Measurements from ENCODE around the gene PAPSS1.
"Not testable (repeated sequence)": the region's sequence is repeated elsewhere in the genome, so short reads cannot be mapped to it uniquely, and the experiment has no call there.

The PAPSS1 gene

GRCh38 chr4:107737450-107737849, 17.4 kb upstream of the PAPSS1 start:
- ATAC-seq: no peak
- peaks cover 17% of the 10 kb centered on the region for H3K27me3 Mint-ChIP-seq
- H3K4me3 Mint-ChIP-seq: no peak overlapping the region
- no peak overlapping the region for H3K27ac Mint-ChIP-seq
- H3K9me3 Mint-ChIP-seq: peaks cover 3% of the 10 kb centered on the region
- H3K36me3 Mint-ChIP-seq: no peaks in the 10 kb centered on the region
- H3K4me1 Mint-ChIP-seq: no peaks in the 10 kb centered on the region

- H3K36me3 Mint-ChIP-seq: no peaks in the 10 kb centered on the region
- no peaks in the 10 kb centered on the region for H3K4me1 Mint-ChIP-seq
- ATAC-seq: peak; percentile 61
- peaks cover 17% of the 10 kb centered on the region for H3K27me3 Mint-ChIP-seq
- no peak overlapping the region for H3K4me3 Mint-ChIP-seq
- no peak overlapping the region for H3K27ac Mint-ChIP-seq
- H3K9me3 Mint-ChIP-seq: no peaks in the 10 kb centered on the region
Measured at GRCh38 chr4:107736924-107737448, 17.0 kb upstream of the PAPSS1 start.

- Mint-ChIP-seq H3K4me3 (no peak overlapping the region), H3K4me1 (no peaks in the 10 kb centered on the region)
- ATAC-seq: no peak
Measured at GRCh38 chr4:107736037-107736436, 16.0 kb upstream of the PAPSS1 start.

GRCh38 chr4:107734120-107734519, 14.1 kb upstream of the PAPSS1 start:
- H3K4me3 Mint-ChIP-seq: no peak overlapping the region
- H3K4me1 Mint-ChIP-seq: no peaks in the 10 kb centered on the region
- no peak overlapping the region for H3K27ac Mint-ChIP-seq
- H3K36me3 Mint-ChIP-seq: no peaks in the 10 kb centered on the region
- H3K9me3 Mint-ChIP-seq: no peaks in the 10 kb centered on the region
- H3K27me3 Mint-ChIP-seq: peaks cover 17% of the 10 kb centered on the region
- ATAC-seq: peak; percentile 36

More at GRCh38 chr4:107736037-107736436, 16.0 kb upstream of the PAPSS1 start:
- no peak overlapping the region for H3K27ac Mint-ChIP-seq
- no peaks in the 10 kb centered on the region for H3K36me3 Mint-ChIP-seq
- H3K27me3 Mint-ChIP-seq: peaks cover 17% of the 10 kb centered on the region
- no peaks in the 10 kb centered on the region for H3K9me3 Mint-ChIP-seq

GRCh38 chr4:107733431-107733925, 13.4 kb upstream of the PAPSS1 start:
- Mint-ChIP-seq H3K9me3 (no peaks in the 10 kb centered on the region), H3K27ac (no peak overlapping the region), H3K4me3 (no peak overlapping the region), H3K27me3 (peaks cover 21% of the 10 kb centered on the region), H3K4me1 (no peaks in the 10 kb centered on the region), H3K36me3 (no peaks in the 10 kb centered on the region)
- no peak for ATAC-seq

- H3K36me3 Mint-ChIP-seq, H3K4me3 Mint-ChIP-seq, H3K4me1 Mint-ChIP-seq, H3K27ac Mint-ChIP-seq, ATAC-seq, H3K9me3 Mint-ChIP-seq: not testable (repeated sequence)
- H3K27me3 Mint-ChIP-seq: peaks cover 16% of the 10 kb centered on the region
Measured at GRCh38 chr4:107729050-107729449, 9.0 kb upstream of the PAPSS1 start.

GRCh38 chr4:107726131-107726925, 6.3 kb upstream of the PAPSS1 start:
- not testable (repeated sequence) for H3K4me3 Mint-ChIP-seq, H3K27ac Mint-ChIP-seq, H3K36me3 Mint-ChIP-seq, H3K4me1 Mint-ChIP-seq, H3K9me3 Mint-ChIP-seq, ATAC-seq
- peaks cover 11% of the 10 kb centered on the region for H3K27me3 Mint-ChIP-seq

GRCh38 chr4:107725281-107725859, 5.3 kb upstream of the PAPSS1 start:
- ATAC-seq: no peak
- Mint-ChIP-seq H3K27me3 (peaks cover 11% of the 10 kb centered on the region), H3K4me3 (no peak overlapping the region), H3K36me3 (no peaks in the 10 kb centered on the region), H3K27ac (no peak overlapping the region), H3K9me3 (no peaks in the 10 kb centered on the region), H3K4me1 (peaks cover 10% of the 10 kb centered on the region)

GRCh38 chr4:107723331-107723730, 3.3 kb upstream of the PAPSS1 start:
- H3K27me3 Mint-ChIP-seq, H3K4me3 Mint-ChIP-seq, ATAC-seq, H3K27ac Mint-ChIP-seq, H3K36me3 Mint-ChIP-seq, H3K9me3 Mint-ChIP-seq: not testable (repeated sequence)
- H3K4me1 Mint-ChIP-seq: peaks cover 22% of the 10 kb centered on the region

- H3K4me1 Mint-ChIP-seq: peaks cover 38% of the 10 kb centered on the region
- H3K27ac Mint-ChIP-seq: peak overlapping the region; percentile 83
- H3K4me3 Mint-ChIP-seq: peak overlapping the region; percentile 94
- H3K36me3 Mint-ChIP-seq: peaks cover 12% of the 10 kb centered on the region
- no peak for ATAC-seq
- H3K27me3 Mint-ChIP-seq: no peaks in the 10 kb centered on the region
- H3K9me3 Mint-ChIP-seq: no peaks in the 10 kb centered on the region
Measured at GRCh38 chr4:107721436-107722100, 1.5 kb upstream of the PAPSS1 start.

GRCh38 chr4:107719207-107719921, 670 bp downstream of the PAPSS1 start:
- H3K27me3 Mint-ChIP-seq: no peaks in the 10 kb centered on the region
- H3K4me1 Mint-ChIP-seq: peaks cover 47% of the 10 kb centered on the region
- no peak for ATAC-seq
- H3K27ac Mint-ChIP-seq: peak overlapping the region; percentile 83
- H3K4me3 Mint-ChIP-seq: peak overlapping the region; percentile 94
- peaks cover 22% of the 10 kb centered on the region for H3K36me3 Mint-ChIP-seq
- H3K9me3 Mint-ChIP-seq: no peaks in the 10 kb centered on the region

GRCh38 chr4:107718351-107718965, 1.6 kb downstream of the PAPSS1 start:
- H3K9me3 Mint-ChIP-seq: no peaks in the 10 kb centered on the region
- ATAC-seq: no peak
- no peaks in the 10 kb centered on the region for H3K27me3 Mint-ChIP-seq
- H3K4me3 Mint-ChIP-seq: peak overlapping the region; percentile 94
- H3K36me3 Mint-ChIP-seq: peaks cover 29% of the 10 kb centered on the region
- peaks cover 53% of the 10 kb centered on the region for H3K4me1 Mint-ChIP-seq
- peak overlapping the region; percentile 83 for H3K27ac Mint-ChIP-seq

- Mint-ChIP-seq H3K36me3 (peaks cover 37% of the 10 kb centered on the region), H3K9me3 (no peaks in the 10 kb centered on the region), H3K4me3 (no peak overlapping the region), H3K27me3 (no peaks in the 10 kb centered on the region), H3K27ac (no peak overlapping the region), H3K4me1 (peaks cover 58% of the 10 kb centered on the region)
- ATAC-seq: no peak
Measured at GRCh38 chr4:107714256-107714655, 5.8 kb downstream of the PAPSS1 start.

GRCh38 chr4:107712236-107712635, 7.8 kb downstream of the PAPSS1 start:
- Mint-ChIP-seq H3K4me1 (peaks cover 38% of the 10 kb centered on the region), H3K27me3 (no peaks in the 10 kb centered on the region)

More at GRCh38 chr4:107712236-107712635, 7.8 kb downstream of the PAPSS1 start:
- ATAC-seq: no peak
- H3K27ac Mint-ChIP-seq: no peak overlapping the region
- no peak overlapping the region for H3K4me3 Mint-ChIP-seq
- peaks cover 33% of the 10 kb centered on the region for H3K36me3 Mint-ChIP-seq
- H3K9me3 Mint-ChIP-seq: no peaks in the 10 kb centered on the region
